HepG2 (cell line): ENCODE results near the gene BAIAP2L1.

Experiments used
- ADNP ChIP-seq: sonication (generic); formaldehyde crosslinking; IDR thresholded peaks from 2 replicates; pipeline ENCODE4 v1.4.0; 2020; ENCODE audit warnings: missing genetic modification reagents
- TARDBP ChIP-seq: sonication (generic); formaldehyde crosslinking; IDR thresholded peaks from 2 replicates; pipeline ENCODE4 v1.8.0; 2022; ENCODE audit warnings: mild to moderate bottlenecking, missing genetic modification reagents
- TBX2 ChIP-seq: sonication (generic); formaldehyde crosslinking; IDR thresholded peaks from 2 replicates; pipeline ENCODE4 v1.5.0; 2020; ENCODE audit warnings: missing genetic modification reagents, mild to moderate bottlenecking, borderline replicate concordance

DNA sequence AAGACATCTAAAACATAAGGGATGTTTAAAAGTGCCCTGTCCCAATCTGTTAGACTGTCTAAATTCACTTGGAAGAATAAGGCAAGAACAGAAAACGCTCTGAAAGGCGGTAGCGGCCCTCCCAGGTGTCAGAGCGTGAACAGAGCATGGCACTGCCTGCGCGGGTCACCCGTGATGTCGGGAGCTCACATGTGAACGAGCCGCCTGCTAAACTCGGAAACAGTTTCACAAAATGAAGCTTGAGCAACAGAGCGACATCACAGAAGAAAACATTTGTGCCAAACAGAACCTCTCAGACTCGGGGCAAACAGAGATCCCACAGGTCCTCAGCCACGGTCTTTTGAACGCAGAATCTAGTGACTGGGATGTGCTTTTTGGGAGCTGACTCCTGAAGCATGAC lies 106.6 kb downstream of the BAIAP2L1 start:
- TF ChIP-seq TBX2 = no peak
- TF ChIP-seq ADNP (CRISPR knock-in tag) = no peak
- TF ChIP-seq TARDBP = no peak
